Nucleus accumbens (tissue), 56 donors: ENCODE results near the gene PGM5.
A peak's percentile ranks its signal among the peaks of the same experiment; 100 is the strongest.

Source experiments
- DNase-seq, 56 donors: peaks; one replicate each; lab custom pipeline; 2025; lab: John Stamatoyannopoulos, UW

PGM5 gene

DNA sequence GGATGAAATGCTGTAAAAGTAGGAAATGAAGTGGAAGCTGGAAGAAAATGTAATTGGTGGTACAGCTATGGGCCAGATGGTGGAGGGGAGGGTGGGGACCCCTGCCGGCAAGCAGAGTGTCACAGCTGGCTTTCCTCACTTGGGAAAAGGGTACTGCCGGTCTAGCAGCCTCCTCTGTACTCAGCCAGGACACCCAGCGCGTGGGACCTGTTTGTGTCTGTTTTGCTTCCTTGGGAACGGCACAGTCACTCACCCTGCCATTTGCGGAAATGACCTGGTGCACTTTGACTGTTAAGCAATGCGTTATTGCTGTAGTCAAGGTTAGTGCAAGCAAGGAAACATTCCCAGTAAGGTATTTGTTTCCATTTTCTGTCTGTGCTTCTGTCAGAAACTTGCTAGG, 174.2 kb downstream of the PGM5 start:
- DNase-seq = no peak

DNA sequence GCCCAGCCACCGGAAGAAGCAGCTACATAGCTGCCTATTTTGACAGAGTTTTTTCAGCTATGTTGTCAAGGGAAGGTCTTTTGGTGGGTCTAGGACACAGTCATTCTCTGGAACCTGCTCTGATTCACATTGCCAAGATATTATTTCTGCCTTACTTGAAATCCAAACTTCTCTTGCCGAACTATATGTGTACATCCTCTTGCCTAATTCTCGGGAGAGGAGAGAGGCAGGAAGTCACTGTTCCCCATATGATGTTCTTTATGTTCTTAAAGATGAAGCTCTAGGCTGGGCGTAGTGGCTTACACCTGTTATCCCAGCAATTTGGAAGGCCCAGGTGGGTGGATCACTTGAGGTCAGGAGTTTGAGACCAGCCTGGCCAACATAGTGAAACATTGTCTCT, 175.7 kb downstream of the PGM5 start:
- no peak for DNase-seq

DNA sequence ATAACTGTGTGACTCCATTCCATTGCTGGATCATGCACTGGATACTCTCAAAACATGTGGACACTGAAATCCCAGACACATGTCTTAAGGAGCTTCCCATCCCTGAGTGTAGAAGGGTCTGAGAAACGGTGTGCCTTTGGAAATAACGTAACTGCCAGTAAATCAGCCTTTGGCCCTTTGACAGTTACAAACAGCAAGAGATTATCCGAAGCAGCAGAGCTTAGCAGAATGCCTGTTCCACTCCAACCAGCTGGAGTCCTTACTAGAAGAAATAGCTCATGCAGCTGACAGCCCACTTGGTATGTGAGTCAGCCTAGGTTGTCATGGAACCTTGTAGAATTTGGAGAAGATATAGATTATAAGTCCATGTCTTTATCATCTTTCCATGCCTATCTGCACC, 177.3 kb downstream of the PGM5 start:
- DNase-seq = peak in 1 of 56 donors; percentile 4

DNA sequence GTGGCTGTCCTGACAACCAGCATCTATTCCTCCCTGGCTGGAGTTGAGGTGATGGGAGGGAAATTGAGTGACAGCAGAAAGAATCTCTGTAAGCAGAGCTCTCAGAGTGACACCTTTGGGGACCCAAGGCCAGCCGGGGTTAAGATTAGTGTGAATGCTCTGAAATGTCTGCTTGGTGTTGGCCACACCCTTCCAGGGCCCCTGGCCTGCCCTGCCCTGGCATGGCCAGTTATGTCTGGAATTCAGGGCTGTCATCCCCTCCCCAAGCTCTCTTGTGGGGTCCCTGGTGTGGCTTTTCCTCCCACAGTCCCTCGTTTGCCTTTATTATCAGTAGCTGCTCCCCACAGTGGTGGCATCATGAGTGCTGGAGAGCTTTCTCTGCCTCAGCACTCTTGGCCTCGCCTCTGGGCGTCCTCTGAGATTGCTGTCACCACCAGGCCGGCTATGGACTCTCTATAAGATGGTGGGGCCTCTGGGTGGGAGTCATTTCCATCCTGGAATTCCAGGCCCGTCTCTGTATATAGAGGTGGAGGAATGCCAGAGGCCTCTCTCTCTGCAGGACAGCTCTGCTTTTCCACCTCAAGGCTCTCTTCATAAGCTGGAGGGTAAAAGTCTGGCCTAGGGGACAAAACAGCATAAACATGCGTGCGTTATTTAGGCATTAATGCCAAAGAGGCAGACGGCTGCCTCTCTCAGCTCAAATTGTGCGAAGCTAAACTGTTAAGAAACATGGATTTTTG, 180.6 kb downstream of the PGM5 start:
- no peak for DNase-seq

DNA sequence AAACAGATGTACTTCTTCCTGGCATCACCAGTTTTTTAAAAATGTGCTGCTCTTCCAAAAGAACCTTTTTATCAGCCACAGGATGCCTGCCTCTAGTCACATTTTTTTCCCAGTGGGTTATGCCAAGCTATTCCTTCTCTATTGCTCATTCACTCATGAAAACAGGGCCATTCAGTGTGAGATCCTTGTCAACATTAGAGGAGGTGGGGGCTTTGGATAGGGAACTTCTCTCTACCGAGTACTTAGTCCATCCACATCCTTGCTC, 181.1 kb downstream of the PGM5 start:
- DNase-seq = no peak

DNA sequence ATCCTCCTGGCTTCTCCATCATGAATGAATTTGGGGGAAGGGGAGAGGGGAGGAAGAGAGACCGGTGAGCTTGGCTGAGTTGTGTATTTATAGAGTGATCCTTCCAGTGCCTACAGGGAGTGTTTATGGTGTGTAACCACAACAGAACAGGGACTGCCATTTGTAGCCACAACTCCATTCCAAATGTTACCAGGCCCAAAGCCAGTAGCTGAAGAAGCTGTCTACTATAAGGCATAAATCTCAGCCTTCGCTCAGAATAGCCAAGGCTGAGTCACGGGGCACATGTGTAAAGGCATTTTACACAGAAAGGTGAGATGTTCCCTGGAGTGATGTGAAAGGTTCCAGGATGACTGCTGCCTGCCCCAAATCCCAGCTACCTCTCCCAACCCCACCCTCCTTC, 181.8 kb downstream of the PGM5 start:
- no peak for DNase-seq

DNA sequence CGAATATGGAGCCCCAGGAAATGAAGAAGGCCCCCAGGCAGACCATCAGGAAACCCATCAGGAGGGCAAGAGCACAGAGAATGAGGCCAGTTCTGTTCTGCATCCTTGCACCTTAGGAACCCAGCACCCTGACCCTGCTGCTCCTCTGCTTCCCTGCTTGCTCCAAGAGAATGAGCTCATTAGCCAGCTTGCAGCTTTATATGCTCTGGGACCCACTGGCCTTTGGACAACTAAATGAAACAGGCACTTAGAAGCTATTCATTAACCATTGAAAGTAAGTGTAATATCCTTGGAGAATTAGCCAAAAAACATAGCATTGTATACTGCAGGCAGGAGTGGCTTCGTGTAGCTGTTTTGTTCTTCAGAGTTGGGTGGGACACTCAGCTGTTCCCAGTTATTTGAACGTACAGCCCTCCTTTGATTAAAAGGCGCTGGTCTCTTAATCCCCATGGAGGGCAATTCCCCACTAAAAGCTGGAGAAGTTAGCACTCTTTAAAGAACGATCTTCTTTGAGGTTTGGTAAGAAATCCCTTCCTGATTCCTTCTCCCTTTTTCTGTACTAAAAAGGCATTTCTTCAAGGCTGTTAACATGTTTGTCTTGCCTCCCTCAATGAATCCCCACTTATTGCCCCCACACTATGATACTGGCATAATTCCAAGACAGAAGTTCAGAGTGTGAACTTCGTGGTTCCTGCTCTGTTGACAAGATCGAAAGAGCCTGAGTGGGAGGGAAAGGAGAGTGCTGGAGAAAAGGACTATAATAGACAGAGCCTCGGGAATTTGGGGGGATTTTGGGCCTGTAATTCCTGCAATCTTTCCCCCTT, 184.5 kb downstream of the PGM5 start, which contains the start of gene TMEM252:
TMEM252 (minus strand) TSS at position 172 of the 824 bp plus-strand sequence; CDS start at position 103, 69 bp downstream.
- no peak for DNase-seq

DNA sequence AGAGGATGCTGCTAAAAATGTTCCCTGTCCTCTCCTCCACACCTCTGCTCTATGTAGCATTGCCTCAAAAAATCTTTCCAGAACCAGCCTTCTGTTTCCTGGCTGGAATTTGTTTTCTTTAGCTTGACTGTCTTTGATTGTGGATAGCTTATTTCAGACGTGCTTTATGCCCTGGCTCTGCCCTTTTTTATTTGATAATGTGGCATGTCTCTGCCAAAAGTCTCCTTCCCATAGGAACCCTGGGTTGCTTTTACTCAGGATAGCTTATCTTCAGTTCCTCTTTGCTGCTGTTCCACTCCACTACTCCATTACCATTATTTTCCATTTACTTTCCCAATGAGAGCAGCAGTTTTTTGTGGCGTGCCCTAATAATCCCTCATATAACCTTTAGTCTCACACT, 185.2 kb downstream of the PGM5 start:
- DNase-seq = no peak

DNA sequence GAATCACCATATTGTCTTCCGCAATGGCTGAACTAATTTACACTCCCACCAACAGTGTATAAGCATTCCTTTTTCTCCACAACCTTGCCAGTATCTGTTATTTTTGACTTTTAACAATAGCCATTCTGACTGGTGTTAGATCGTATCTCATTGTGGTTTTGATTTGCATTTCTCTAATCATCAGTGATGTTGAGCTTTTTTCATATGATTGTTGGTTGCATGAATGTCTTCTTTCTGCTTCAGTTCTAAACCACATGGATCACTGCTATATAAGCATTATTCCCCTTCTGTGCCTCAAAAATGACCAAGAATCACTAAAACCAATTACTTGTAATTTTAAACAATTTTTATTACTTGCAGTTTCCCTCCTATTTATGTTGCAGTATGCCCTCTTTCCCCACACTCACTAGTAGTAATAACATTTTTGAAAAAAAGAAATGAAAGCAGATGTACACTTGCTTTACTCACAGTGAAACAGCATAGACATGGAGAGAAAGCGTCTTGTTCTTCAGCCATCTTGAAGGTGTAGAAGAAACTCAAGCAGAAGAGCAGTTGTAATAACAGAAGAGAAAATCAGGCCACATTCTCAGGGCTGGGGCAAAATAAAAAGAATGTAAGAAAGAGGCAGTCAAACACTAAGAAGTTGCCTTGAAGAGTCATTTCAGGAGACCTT, 188.8 kb downstream of the PGM5 start:
- no peak for DNase-seq

DNA sequence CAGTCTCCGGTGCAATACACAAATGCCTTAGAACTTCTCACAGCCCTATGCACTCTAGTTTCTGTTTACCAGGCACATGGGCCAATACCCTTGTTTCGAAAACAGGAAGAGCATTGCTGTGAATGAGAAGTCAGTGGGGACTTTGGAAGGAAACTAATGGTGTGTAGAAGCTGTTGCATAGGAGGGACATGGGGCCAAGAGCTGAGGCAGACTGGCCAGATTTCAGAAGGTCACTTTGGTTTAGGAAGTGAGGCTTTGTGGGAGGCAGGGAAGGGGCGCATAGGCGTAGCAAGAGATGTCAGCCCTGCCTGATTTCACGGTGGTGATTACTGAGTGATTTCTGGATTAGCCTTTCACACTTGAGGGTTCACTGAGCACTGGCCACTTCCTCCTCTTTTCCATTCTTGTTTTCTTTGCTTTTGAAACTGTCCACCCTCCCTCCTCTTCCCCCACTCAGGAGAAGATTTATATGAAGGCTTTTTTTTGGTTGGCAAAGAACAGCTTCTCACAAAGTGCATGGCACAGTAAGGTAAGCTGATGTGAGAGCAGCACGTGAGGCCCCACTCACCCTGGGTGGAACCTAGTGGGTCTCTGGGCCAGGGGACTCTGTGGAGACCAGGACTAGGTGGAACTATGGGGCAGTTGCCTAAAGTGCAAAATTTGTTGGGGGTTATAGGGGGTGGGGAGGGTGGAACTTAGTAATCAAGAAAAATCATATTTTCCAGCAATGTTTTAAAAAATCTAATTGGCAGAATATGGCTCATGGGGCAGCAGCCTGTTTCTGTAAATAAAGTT, 190.4 kb downstream of the PGM5 start:
- DNase-seq = peak in 3 of 56 donors; percentile 6 to 11 (median 9)

DNA sequence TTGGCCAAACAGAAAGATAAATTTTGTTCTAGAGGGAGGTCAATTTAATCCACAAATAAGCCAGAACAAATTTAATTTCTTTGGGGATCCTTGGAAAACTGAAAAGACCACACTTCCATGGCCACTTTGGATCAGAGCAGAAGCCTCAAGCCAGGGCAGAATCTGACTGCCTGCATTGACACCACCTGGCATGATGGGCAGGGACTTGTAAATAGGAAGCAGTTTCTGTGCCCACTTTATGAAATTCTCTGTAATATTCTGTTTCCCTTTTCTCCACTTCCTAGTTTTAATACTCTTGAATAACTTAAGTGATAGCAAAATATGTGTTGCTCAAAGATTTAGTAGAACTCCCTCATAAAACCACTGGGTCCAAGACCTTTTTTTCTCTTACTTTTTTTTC, 191.0 kb downstream of the PGM5 start:
- DNase-seq = no peak

DNA sequence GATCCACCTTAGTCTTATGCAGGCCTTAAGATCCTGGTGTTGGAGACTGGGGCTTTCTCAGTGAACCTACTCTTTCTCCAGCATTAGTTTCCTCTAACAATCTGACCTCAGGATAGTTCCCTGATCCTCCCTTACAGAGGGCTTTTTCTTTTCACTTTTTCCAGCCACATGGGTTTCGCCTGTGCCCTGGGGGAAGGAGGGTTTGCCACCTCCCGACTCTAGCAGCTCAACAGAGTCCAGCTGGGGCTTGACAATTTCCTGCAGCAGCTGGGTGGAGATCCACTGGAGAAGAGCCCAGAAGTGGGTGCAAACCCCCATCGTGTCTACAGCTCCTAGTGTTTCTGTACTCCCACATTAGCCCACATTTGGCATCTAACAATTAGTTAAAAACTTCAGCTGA, 191.8 kb downstream of the PGM5 start:
- no peak for DNase-seq

DNA sequence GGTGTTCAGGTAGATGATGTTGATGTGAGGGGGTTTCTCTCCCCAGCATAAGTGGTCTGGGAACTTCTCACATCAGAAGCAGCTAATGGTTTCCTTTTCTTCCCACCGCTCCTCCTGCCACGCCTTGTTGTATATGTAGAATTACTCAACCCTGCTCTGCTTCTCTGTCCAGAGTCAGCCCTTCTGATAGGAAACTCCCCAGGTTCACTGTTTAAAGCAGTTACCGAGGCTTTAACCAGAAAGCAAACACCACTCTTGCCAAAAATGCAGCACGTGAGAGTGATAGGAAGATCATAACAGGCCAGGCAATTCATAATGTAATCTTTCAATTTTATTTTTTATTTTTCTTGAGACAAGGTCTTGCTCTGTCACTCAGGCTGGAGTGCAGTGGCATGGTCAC, 194.8 kb downstream of the PGM5 start:
- DNase-seq = no peak

DNA sequence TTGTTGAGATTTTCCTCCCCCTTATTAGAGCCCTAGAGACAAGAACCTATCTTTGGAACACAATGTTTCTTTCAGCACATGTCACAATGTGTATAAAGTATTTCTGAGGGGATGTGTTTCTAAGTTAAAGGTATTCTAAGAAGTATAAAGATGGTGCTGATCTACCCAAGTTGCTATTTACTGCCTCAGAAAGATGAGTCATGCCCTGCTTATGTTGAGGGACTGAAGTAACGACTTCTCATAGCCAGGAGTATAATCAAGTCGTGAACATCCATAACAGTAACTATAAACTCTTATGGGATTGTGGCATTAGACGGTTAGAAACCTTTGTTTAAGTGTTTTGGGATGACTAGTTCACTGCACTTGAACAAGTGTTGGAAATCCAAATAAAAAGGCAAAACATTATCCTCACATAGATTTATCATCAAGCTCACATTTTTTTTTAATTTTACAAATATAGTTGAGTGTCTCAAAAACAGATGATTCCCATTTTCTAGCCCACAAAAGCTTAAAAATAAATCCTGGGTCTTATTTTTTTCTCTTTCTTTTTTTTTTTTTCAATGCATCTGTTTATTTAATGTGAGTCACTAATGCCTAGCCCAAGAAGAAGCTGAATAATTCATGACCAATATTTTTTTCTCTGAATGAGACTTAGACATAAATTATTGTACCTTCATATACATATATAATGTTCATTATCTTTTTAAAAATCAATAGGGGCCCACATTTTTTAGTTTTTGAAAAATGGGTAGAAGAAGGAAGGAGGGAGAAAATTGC, 196.5 kb downstream of the PGM5 start:
- no peak for DNase-seq

DNA sequence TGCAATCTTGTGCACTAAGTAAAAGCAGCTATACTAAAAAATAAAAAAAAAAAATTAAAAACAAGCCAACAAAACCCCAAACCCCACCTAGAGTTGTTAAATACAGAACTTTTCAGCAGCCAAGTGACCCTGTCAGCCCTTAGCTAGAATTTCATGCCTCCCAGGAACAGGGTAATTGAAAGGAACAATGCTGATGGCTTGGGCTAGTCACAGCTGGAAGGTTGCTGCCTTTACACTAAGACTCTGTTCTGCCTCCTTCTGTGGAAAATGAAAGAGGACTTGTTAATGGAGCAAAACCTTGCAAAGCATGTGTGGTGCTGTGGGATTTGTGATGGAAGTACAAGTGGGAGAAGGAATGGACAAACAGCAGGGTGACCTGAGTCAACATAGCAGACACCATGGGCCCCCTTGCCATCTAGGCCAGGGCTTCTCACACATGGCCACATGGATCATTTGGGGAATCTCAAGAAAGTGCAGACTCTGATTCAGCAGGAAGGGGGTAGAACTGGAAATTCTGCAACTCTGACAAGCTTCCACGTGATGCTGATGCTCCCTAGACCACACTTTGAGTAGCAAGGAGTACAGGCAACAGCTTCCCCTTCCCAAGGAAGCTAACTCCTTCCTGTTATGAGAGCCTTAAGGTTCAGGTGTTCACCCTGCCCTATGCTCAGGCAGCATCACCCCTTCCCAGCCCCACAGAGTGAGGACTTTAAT, 199.2 kb downstream of the PGM5 start:
- DNase-seq = no peak

DNA sequence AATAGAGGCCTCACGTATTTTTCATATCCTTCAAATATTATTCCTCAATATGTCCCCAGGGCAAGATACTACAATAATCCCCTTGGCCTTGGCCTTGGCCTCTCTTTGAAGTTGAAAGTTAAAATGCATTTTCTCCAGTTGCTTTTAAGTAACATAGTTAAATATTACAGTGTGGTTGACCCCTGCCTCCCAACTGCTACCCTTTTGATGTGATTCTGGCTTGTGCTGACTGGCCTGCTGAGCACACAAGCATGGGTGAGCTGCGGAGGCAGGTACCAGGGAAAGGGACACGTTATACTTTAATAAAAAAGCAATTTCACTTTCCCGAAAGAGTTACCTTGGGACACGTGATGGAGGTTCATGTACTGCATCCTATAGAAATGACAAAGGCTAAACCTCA, 202.1 kb downstream of the PGM5 start:
- DNase-seq = no peak

DNA sequence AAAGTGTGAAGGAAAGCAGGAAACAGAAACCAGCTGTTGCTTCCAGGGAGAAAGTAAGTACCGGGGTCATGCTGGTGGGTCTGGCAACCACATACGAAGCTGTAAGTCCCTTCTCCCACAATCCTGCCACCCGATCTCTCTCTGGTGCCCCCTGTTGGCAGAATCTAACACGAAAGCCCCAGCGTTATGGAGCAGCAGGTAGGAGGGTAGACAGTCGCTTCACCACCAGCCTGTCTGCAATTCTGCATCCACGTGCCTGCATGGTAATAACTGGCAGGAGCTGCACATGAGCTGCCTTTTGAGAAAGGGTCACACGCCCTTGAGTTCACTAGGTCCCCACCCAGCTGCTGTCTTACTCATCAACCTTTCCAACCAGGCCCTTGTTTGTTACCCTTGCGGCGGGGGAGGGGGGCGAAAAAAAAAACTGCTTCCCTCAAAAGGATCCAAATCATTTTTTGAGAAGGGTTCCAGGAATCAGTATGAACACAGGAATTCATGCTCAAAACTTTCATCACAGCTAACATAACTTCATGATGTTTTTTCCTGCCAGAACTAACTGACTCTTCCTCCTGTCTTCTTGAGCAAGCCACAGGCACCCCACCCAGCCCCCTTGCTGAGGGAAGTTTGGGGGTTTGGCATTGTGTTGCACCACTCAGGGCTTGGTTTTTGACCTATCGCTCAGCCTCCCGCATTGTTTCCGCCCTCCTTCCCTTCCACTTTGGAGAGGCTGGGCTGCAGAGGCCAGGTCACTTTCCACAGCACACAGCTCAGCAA, 203.8 kb downstream of the PGM5 start:
- DNase-seq = peak in 5 of 56 donors; percentile 1 to 37 (median 7)

DNA sequence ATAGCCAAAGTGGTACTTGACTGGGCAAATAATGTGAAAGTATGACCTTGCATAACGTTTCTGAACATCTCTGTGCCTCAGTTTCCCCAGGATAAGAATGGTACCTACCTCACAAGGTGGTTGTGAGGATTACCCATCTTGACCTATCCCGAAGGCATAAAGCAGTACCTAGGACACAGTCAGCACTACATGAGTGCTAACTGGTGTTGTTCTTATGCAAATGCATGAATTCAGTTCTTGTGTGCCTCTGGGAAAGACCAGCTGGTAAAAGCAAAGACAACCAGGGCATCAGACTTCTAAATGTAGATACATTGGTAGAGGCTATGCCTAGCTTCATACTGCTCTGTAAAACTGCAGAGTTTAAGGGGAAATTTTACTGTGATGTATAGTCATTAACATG, 206.1 kb downstream of the PGM5 start:
- no peak for DNase-seq

DNA sequence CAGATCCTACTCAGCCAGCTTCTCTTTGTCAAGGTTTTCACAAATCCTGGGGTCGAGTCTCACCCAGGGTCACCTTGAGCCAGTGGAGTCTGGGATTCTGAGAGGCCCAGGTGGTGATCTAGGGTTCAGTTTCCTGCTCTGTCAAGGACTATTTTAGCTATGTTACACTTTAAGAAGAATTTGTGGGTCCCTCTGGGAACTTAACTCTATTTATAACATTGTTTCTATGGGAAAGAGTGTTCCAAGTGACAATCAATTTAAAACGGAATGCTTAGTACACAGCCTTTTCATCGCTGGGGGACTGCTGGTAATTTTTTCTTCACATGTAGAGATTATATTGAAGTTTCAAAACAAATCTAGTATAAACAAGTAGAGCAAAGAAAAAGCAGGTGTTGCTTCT, 211.2 kb downstream of the PGM5 start:
- DNase-seq = no peak
